ENCODE data around the gene CCR9.

CCR9 gene

GRCh38 chr3:45938864-45939263, 52.5 kb downstream of the CCR9 start:
- no peaks in the 10 kb centered on the region for H3K4me1 ChIP-seq (ENCODE audit: insufficient read depth, poor library complexity, severe bottlenecking)
- DNase-seq (ENCODE audit: low spot score) (no peak), ATAC-seq (ENCODE audit: low read depth) (peak; percentile 76)
- H3K27me3 ChIP-seq (ENCODE audit: insufficient read depth, poor library complexity, severe bottlenecking), result no peaks in the 10 kb centered on the region
- TF ChIP-seq, protein P1, sequence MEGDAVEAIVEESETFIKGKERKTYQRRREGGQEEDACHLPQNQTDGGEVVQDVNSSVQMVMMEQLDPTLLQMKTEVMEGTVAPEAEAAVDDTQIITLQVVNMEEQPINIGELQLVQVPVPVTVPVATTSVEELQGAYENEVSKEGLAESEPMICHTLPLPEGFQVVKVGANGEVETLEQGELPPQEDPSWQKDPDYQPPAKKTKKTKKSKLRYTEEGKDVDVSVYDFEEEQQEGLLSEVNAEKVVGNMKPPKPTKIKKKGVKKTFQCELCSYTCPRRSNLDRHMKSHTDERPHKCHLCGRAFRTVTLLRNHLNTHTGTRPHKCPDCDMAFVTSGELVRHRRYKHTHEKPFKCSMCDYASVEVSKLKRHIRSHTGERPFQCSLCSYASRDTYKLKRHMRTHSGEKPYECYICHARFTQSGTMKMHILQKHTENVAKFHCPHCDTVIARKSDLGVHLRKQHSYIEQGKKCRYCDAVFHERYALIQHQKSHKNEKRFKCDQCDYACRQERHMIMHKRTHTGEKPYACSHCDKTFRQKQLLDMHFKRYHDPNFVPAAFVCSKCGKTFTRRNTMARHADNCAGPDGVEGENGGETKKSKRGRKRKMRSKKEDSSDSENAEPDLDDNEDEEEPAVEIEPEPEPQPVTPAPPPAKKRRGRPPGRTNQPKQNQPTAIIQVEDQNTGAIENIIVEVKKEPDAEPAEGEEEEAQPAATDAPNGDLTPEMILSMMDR (IDR thresholded peaks at IDR 0.05; ENCODE audit: poor library complexity, severe bottlenecking), result peak; percentile 88
- no peak overlapping the region for H3K27ac ChIP-seq (ENCODE audit: poor library complexity, severe bottlenecking)
- no peak overlapping the region for H3K4me3 ChIP-seq (ENCODE audit: severe bottlenecking)
- peaks cover 18% of the 10 kb centered on the region for H3K36me3 ChIP-seq (ENCODE audit: low read depth)
- no peaks in the 10 kb centered on the region for H3K9me3 ChIP-seq (ENCODE audit: severe bottlenecking)

DNA sequence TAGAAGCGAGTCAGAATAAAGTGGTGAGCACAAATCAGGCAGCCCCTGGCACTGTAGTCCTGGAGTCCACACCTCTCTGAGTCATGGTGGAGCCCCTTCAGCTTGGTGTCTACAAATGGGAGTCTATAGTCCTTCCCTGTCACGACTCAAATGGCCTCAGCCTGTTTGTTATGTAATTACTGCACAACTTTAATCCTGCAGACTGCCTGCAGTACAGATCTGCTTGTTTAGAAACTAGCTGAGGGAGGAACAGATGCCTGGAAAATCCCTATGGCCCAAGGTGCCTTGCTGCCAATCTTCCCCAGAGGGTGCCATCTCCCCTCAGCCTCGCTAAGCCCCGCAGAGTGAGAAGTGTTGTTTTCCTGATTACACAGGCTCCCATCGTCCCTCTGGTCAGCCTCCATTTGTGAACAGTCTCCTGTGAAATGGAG, 53.0 kb downstream of the CCR9 start:
- DNase-seq (ENCODE audit: low spot score), result no peak
- H3K4me3 ChIP-seq (ENCODE audit: severe bottlenecking), result no peak overlapping the region
- H3K27me3 ChIP-seq (ENCODE audit: insufficient read depth, poor library complexity, severe bottlenecking), result no peaks in the 10 kb centered on the region
- no peaks in the 10 kb centered on the region for H3K4me1 ChIP-seq (ENCODE audit: insufficient read depth, poor library complexity, severe bottlenecking)
- H3K36me3 ChIP-seq (ENCODE audit: low read depth), result peaks cover 14% of the 10 kb centered on the region
- no peaks in the 10 kb centered on the region for H3K9me3 ChIP-seq (ENCODE audit: severe bottlenecking)
- TF ChIP-seq, protein P1 (IDR thresholded peaks at IDR 0.05; ENCODE audit: poor library complexity, severe bottlenecking), result no peak
- H3K27ac ChIP-seq (ENCODE audit: poor library complexity, severe bottlenecking), result no peak overlapping the region
- ATAC-seq (ENCODE audit: low read depth), result peak; percentile 32; the same call in 1 of the 3 replicates

GRCh38 chr3:45940004-45940780, 53.8 kb downstream of the CCR9 start:
- TF ChIP-seq, protein P1 (IDR thresholded peaks at IDR 0.05; ENCODE audit: poor library complexity, severe bottlenecking), result no peak
- Histone ChIP-seq H3K27me3 (ENCODE audit: insufficient read depth, poor library complexity, severe bottlenecking) (no peaks in the 10 kb centered on the region), H3K9me3 (ENCODE audit: severe bottlenecking) (no peaks in the 10 kb centered on the region), H3K4me1 (ENCODE audit: insufficient read depth, poor library complexity, severe bottlenecking) (no peaks in the 10 kb centered on the region), H3K4me3 (ENCODE audit: severe bottlenecking) (no peak overlapping the region), H3K36me3 (ENCODE audit: low read depth) (peaks cover 11% of the 10 kb centered on the region), H3K27ac (ENCODE audit: poor library complexity, severe bottlenecking) (no peak overlapping the region)
- ATAC-seq (ENCODE audit: low read depth) (no peak), DNase-seq (ENCODE audit: low spot score) (no peak)

DNA sequence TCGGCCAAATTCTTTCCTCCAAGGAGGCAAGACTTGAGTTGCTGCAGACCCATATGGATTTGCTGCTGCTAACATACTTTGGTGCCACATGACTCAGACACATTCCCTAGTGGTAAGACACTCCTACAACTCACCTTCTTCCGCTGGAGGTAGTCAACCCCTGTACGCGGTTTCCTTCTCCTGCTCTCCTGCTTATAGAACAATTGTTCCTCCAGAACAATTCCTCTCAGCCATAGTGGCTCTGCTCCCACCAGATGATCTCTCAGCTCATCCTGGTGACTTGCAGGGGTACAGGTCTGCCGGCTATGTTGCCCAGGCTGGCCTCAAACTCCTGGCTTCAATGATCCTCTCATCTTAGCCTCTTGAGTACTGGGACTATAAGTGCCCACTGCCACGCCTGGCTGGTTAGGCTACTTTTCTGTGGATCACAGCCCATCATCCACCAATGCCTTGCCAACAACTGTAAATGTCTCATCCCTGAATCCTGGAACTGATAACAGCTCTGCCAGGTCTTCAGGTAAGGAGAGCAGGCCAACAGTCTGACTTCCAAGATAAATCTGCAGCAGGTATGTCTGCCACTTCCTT, 54.5 kb downstream of the CCR9 start:
- TF ChIP-seq, protein P1 (IDR thresholded peaks at IDR 0.05; ENCODE audit: poor library complexity, severe bottlenecking), result no peak
- Histone ChIP-seq H3K27ac (ENCODE audit: poor library complexity, severe bottlenecking) (no peak overlapping the region), H3K4me3 (ENCODE audit: severe bottlenecking) (no peak overlapping the region), H3K36me3 (ENCODE audit: low read depth) (peaks cover 6% of the 10 kb centered on the region), H3K4me1 (ENCODE audit: insufficient read depth, poor library complexity, severe bottlenecking) (no peaks in the 10 kb centered on the region), H3K27me3 (ENCODE audit: insufficient read depth, poor library complexity, severe bottlenecking) (no peaks in the 10 kb centered on the region), H3K9me3 (ENCODE audit: severe bottlenecking) (no peaks in the 10 kb centered on the region)
- ATAC-seq (ENCODE audit: low read depth), result no peak; the same call in 2 of the 3 replicates
- DNase-seq (ENCODE audit: low spot score), result no peak
